ENCODE data around the gene MRPL1. TPM values are rescaled to one million over a fixed set of nuclear protein-coding genes. Genes with fewer than 3 reads are reported as not detected.

MRPL1 gene
- total and polyA plus RNA-seq, 4 donors: 19.6 to 45.2 (median 26.5) TPM

DNA sequence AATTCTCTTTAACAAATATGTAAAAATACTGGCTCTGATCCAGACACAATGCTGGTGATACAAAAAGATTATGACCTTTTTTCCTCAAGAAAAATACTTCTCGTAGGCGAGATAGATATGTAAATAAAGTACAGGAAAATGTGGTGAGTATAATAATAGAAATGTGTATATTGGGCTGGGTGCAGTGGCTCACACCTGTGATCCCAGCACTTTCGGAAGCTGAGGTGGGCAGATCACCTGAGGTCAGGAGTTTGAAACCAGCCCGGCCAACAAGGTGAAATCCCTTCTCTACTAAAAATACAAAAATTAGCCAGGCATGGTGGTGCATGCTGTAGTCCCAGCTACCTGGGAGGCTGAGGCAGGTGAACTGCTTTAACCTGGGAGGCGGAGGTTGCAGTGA is 55.0 kb downstream of the MRPL1 start:
- ATAC-seq (ENCODE audit: low FRiP score): no peak
- Histone ChIP-seq H3K36me3 (ENCODE audit: control insufficient read depth in 1 of 2, insufficient read depth in 2 of 2, low read length in 1 of 2) (no peaks in the 10 kb centered on the region), H3K27me3 (ENCODE audit: control insufficient read depth in 1 of 2, insufficient read depth in 2 of 2, low read length in 1 of 2) (no peaks in the 10 kb centered on the region), H3K9me3 (ENCODE audit: control insufficient read depth, low read length) (no peaks in the 10 kb centered on the region), H3K4me3 (ENCODE audit: low read length in 2 of 2) (no peak overlapping the region), H3K27ac (ENCODE audit: low read depth in 1 of 2, low read length in 2 of 2) (no peak overlapping the region), H3K4me1 (ENCODE audit: control insufficient read depth in 1 of 2, insufficient read depth in 2 of 2, low read length in 2 of 2) (peaks cover 0 to 4% of the 10 kb centered on the region in 2 donors)
- DNase-seq: no peak
- 77 to 83% methylated on average over 5 of the region's 5 CpGs for whole genome bisulfite sequencing, 2 donors
- intact Hi-C loops (cut with DNase I): no loop called here

DNA sequence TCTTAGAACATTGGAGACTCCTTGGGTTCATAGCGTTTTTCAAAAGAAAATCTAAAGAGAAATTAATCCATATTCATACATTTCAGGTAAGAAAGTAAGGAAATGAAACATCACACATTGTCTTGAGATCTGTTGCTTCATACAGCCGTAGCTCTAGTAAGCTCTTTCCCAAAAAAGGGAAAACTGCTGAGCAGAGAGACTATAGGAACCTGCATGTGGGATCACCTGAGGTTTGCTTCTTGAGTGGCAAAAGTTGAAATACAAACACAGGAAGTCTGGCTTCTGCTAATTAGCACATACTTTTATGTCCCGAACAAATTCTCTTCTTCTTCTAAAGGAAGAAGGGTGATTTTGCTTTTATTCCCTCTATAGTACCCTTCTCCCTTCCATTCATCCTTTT is 57.7 kb downstream of the MRPL1 start:
- intact Hi-C loops (cut with DNase I): no loop called here
- WGBS, 2 donors: 90 to 92% methylated on average over 3 of the region's 3 CpGs
- no peaks in the 10 kb centered on the region for H3K9me3 ChIP-seq (ENCODE audit: control insufficient read depth, low read length)
- H3K27me3 ChIP-seq (ENCODE audit: control insufficient read depth in 1 of 2, insufficient read depth in 2 of 2, low read length in 1 of 2): no peaks in the 10 kb centered on the region
- no peak for DNase-seq
- H3K4me1 ChIP-seq (ENCODE audit: control insufficient read depth in 1 of 2, insufficient read depth in 2 of 2, low read length in 2 of 2): peaks cover 0 to 4% of the 10 kb centered on the region in 2 donors
- H3K4me3 ChIP-seq (ENCODE audit: low read length in 2 of 2): no peak overlapping the region
- ATAC-seq (ENCODE audit: low FRiP score): no peak
- no peak overlapping the region for H3K27ac ChIP-seq (ENCODE audit: low read depth in 1 of 2, low read length in 2 of 2)
- H3K36me3 ChIP-seq (ENCODE audit: control insufficient read depth in 1 of 2, insufficient read depth in 2 of 2, low read length in 1 of 2): no peaks in the 10 kb centered on the region

DNA sequence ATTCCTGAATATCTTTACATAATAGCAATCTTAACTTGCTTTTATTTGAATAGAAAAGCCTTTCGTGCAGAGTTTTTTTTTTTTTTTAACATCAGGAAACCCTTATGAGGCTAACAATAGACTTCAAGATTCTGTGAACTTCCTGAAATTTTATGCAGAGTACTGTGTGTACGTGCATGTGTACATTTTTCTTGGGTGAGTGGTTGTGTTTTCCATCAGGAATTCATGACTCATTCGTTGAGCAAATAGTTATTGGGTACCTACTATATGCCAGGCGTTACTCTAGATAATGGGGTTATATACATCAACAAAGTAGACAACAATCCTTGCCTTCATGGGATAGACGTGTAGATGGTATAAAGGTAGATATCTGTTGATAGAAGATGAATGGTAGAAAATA is 59.1 kb downstream of the MRPL1 start:
- H3K27ac ChIP-seq (ENCODE audit: low read depth in 1 of 2, low read length in 2 of 2): no peak overlapping the region
- 29 to 36% methylated on average over 5 of the region's 5 CpGs for whole genome bisulfite sequencing, 2 donors
- peaks cover 0 to 4% of the 10 kb centered on the region in 2 donors for H3K4me1 ChIP-seq (ENCODE audit: control insufficient read depth in 1 of 2, insufficient read depth in 2 of 2, low read length in 2 of 2)
- ATAC-seq (ENCODE audit: low FRiP score) (no peak), DNase-seq (no peak)
- no peaks in the 10 kb centered on the region for H3K27me3 ChIP-seq (ENCODE audit: control insufficient read depth in 1 of 2, insufficient read depth in 2 of 2, low read length in 1 of 2)
- no peak overlapping the region for H3K4me3 ChIP-seq (ENCODE audit: low read length in 2 of 2)
- intact Hi-C loops (cut with DNase I): no loop called here
- H3K36me3 ChIP-seq (ENCODE audit: control insufficient read depth in 1 of 2, insufficient read depth in 2 of 2, low read length in 1 of 2): no peaks in the 10 kb centered on the region
- no peaks in the 10 kb centered on the region for H3K9me3 ChIP-seq (ENCODE audit: control insufficient read depth, low read length)

DNA sequence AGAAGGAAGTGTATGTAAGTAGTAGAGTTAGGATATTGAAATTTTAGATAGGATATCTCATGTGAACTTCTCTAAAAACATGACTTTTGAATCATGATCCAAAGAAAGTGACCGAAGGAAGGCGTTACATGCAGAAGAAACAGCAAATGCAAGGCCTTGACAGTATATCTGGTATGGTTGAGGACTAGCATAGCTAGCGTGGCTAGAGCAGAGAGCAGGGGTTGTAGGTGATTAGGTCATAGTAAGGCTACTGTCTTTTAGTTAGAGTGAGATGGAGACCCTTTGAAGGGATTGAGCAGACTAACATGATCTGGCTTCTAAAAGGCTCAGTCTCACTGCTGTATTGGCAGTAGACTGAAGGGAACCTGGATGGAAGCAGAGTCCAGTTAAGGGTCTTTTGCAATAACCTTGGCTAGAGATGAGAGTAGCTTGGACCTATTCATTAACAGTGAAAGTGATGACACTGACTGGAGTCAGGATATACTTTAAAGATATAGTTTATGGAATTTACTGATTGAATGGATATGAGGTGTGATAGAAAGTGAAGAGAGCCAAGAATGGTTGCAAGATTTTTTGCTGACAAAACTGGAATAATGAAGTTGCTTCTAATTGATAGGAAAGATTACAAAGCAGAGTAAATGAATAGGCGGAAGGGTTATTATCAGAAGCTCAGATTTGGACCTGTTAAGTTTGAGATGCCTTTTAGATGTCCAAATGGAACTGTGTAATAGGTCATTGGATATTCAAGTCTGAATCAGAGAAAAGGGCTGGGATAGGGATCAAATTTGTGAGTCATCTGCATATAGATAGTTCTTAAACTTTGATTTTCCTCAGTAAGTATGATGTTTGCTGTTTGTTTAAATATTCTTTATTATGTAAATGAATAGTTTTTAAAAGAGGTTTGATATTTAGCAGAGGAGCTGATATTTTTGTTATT is 59.8 kb downstream of the MRPL1 start:
- 97 to 98% methylated on average over 4 of the region's 4 CpGs for WGBS, 2 donors
- no peaks in the 10 kb centered on the region for H3K27me3 ChIP-seq (ENCODE audit: control insufficient read depth in 1 of 2, insufficient read depth in 2 of 2, low read length in 1 of 2)
- H3K4me1 ChIP-seq (ENCODE audit: control insufficient read depth in 1 of 2, insufficient read depth in 2 of 2, low read length in 2 of 2): peaks cover 0 to 4% of the 10 kb centered on the region in 2 donors
- H3K4me3 ChIP-seq (ENCODE audit: low read length in 2 of 2): no peak overlapping the region
- H3K9me3 ChIP-seq (ENCODE audit: control insufficient read depth, low read length): no peaks in the 10 kb centered on the region
- DNase-seq (no peak), ATAC-seq (ENCODE audit: low FRiP score) (no peak)
- no peaks in the 10 kb centered on the region for H3K36me3 ChIP-seq (ENCODE audit: control insufficient read depth in 1 of 2, insufficient read depth in 2 of 2, low read length in 1 of 2)
- intact Hi-C loops (cut with DNase I): no loop called here
- H3K27ac ChIP-seq (ENCODE audit: low read depth in 1 of 2, low read length in 2 of 2): no peak overlapping the region

DNA sequence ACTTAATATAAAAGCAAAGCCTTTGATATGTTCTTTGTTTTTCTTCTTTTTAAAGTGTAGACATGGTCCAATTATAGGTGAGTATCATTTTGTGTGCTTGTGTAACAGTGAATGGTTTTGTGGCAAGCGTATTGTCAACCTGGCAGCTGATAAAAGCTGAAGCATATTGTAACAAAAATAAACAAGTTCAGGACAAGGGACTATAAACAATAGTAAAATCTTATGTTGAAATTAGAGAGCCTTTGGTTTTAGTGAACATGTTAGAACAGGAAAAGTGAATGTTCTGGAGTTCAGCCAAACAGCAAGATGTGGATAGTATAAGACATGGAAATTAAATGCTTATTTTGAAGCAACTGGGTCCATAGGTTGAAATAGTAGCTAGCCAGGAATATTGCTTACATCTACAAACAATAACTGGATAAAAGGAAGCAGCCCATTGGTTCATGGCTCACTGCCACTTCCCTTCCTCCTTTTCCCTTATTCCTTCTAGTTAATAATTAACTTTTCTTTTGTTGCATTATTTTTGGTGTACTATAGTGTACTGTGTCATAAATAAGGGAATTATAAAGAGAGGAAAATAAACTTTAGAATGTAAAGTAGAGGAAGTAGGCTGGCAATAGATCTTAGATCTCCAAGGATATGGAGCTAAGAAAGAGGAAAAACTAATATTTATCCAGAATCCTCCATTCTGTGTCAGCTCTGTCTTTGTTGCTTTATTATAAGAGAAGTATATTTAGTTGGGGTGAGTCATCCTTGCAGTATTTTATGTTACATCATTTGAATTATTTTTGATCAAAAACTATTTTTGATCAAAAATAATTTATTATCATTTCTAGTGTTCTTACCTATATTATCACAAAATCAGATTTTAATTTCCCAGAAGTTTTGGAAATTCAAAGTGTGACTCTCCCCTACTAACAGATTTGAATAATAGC is 65.6 kb downstream of the MRPL1 start:
- H3K27me3 ChIP-seq (ENCODE audit: control insufficient read depth in 1 of 2, insufficient read depth in 2 of 2, low read length in 1 of 2): no peaks in the 10 kb centered on the region
- no peak overlapping the region for H3K27ac ChIP-seq (ENCODE audit: low read depth in 1 of 2, low read length in 2 of 2)
- ATAC-seq (ENCODE audit: low FRiP score) (no peak), DNase-seq (no peak)
- H3K36me3 ChIP-seq (ENCODE audit: control insufficient read depth in 1 of 2, insufficient read depth in 2 of 2, low read length in 1 of 2): no peaks in the 10 kb centered on the region
- no peak overlapping the region for H3K4me3 ChIP-seq (ENCODE audit: low read length in 2 of 2)
- peaks cover 0 to 4% of the 10 kb centered on the region in 2 donors for H3K4me1 ChIP-seq (ENCODE audit: control insufficient read depth in 1 of 2, insufficient read depth in 2 of 2, low read length in 2 of 2)
- WGBS, 2 donors: 81 to 86% methylated on average over 1 of the region's 1 CpG
- intact Hi-C loops (cut with DNase I): no loop called here
- H3K9me3 ChIP-seq (ENCODE audit: control insufficient read depth, low read length): no peaks in the 10 kb centered on the region

DNA sequence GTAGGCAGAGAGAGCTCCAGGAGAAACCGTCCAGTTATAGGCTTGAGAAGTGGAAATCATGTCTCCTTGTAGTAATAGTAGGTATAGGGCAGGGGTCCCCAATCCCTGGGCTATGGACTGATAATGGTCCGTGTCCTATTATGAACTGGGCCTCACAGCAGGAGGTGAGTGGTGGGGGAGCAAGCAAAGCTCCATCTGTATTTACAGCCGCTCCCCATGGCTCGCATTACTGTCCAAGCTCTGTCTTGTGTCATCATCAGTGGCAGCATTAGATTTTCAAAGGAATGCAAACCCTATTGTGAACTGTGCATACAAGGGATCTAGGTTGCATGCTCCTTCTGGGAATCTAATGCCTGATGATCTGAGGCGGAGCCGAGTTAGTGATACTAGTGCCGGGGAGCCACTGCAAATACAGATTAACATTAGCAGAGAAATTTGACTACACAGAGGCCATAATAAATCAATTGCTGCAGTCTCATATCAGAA is 67.6 kb downstream of the MRPL1 start:
- H3K27me3 ChIP-seq (ENCODE audit: control insufficient read depth in 1 of 2, insufficient read depth in 2 of 2, low read length in 1 of 2): no peaks in the 10 kb centered on the region
- H3K27ac ChIP-seq (ENCODE audit: low read depth in 1 of 2, low read length in 2 of 2): no peak overlapping the region
- intact Hi-C loops (cut with DNase I): no loop called here
- H3K4me3 ChIP-seq (ENCODE audit: low read length in 2 of 2): no peak overlapping the region
- H3K4me1 ChIP-seq (ENCODE audit: control insufficient read depth in 1 of 2, insufficient read depth in 2 of 2, low read length in 2 of 2): peaks cover 0 to 4% of the 10 kb centered on the region in 2 donors
- DNase-seq: no peak
- no peaks in the 10 kb centered on the region for H3K36me3 ChIP-seq (ENCODE audit: control insufficient read depth in 1 of 2, insufficient read depth in 2 of 2, low read length in 1 of 2)
- H3K9me3 ChIP-seq (ENCODE audit: control insufficient read depth, low read length): no peaks in the 10 kb centered on the region
- 95 to 96% methylated on average over 7 of the region's 7 CpGs for WGBS, 2 donors
- no peak for ATAC-seq (ENCODE audit: low FRiP score)

DNA sequence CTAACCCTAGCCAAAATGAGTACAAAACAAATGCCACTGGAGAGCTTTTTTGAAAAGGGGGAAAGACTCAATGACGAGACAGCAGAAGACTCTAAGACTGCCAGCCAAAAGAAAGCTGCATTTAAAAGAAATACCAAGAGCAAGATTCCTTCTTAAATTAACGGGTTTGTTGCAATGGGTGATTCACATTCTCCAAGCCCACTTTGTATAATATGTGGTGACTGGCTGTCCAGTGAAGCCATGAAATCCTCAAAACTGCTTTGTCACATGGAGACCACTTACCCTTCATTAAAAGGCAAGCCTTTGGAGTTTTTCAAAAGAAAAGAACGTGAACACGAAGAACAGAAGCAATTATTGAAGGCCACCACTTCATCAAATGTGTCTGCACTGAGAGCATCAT is 68.2 kb downstream of the MRPL1 start:
- Histone ChIP-seq H3K27ac (ENCODE audit: low read depth in 1 of 2, low read length in 2 of 2) (no peak overlapping the region), H3K9me3 (ENCODE audit: control insufficient read depth, low read length) (no peaks in the 10 kb centered on the region), H3K4me1 (ENCODE audit: control insufficient read depth in 1 of 2, insufficient read depth in 2 of 2, low read length in 2 of 2) (peaks cover 0 to 4% of the 10 kb centered on the region in 2 donors), H3K27me3 (ENCODE audit: control insufficient read depth in 1 of 2, insufficient read depth in 2 of 2, low read length in 1 of 2) (no peaks in the 10 kb centered on the region), H3K4me3 (ENCODE audit: low read length in 2 of 2) (no peak overlapping the region), H3K36me3 (ENCODE audit: control insufficient read depth in 1 of 2, insufficient read depth in 2 of 2, low read length in 1 of 2) (no peaks in the 10 kb centered on the region)
- ATAC-seq (ENCODE audit: low FRiP score) (no peak), DNase-seq (no peak)
- WGBS, 2 donors: 80 to 92% methylated on average over 4 of the region's 4 CpGs
- intact Hi-C loops (cut with DNase I): no loop called here

DNA sequence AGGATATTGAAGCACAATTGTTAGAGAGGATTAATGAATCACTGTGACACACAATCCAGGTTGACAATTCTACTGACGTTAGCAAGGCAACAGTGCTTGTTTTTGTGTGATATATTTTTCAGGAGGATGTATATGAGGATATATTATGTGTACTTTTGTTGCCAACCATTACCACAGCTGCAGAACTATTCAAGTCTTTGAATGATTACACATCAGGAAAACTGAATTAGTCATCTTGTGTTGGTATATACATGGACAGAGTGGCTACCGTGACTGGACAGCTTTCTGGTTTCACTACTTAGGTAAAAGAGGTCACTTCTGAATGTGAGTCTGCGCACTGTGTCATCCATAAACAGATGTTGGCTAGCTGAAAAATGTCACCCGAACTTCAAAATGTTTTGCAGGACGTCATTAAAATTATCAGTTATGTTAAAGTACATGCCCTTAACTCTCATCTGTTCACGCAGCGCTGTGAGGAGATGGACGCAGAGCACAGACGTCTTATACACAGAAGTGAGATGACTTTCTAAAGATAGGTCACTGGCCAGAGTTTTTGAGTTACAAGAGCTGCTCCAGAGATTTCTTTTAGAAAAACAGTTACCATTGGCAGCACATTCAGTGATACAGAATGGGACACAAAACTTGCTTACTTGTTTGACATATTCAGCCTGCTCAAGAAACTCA is 69.0 kb downstream of the MRPL1 start:
- H3K4me1 ChIP-seq (ENCODE audit: control insufficient read depth in 1 of 2, insufficient read depth in 2 of 2, low read length in 2 of 2): peaks cover 0 to 4% of the 10 kb centered on the region in 2 donors
- H3K9me3 ChIP-seq (ENCODE audit: control insufficient read depth, low read length): no peaks in the 10 kb centered on the region
- intact Hi-C loops (cut with DNase I): no loop called here
- DNase-seq (no peak), ATAC-seq (ENCODE audit: low FRiP score) (no peak)
- H3K27ac ChIP-seq (ENCODE audit: low read depth in 1 of 2, low read length in 2 of 2): no peak overlapping the region
- no peaks in the 10 kb centered on the region for H3K36me3 ChIP-seq (ENCODE audit: control insufficient read depth in 1 of 2, insufficient read depth in 2 of 2, low read length in 1 of 2)
- 72 to 75% methylated on average over 9 of the region's 9 CpGs for WGBS, 2 donors
- H3K4me3 ChIP-seq (ENCODE audit: low read length in 2 of 2): no peak overlapping the region
- no peaks in the 10 kb centered on the region for H3K27me3 ChIP-seq (ENCODE audit: control insufficient read depth in 1 of 2, insufficient read depth in 2 of 2, low read length in 1 of 2)
